ENCODE measurements around the gene MARVELD1. TPM values are rescaled to one million over a fixed set of nuclear protein-coding genes. Genes with fewer than 3 reads are reported as not detected.

The MARVELD1 gene
- total and polyA plus RNA-seq, 2 of the 8 experiments (the other 6 are each of a cell fraction or from before 2014, with no cell fraction given) = 28.1 to 37.3 TPM

DNA sequence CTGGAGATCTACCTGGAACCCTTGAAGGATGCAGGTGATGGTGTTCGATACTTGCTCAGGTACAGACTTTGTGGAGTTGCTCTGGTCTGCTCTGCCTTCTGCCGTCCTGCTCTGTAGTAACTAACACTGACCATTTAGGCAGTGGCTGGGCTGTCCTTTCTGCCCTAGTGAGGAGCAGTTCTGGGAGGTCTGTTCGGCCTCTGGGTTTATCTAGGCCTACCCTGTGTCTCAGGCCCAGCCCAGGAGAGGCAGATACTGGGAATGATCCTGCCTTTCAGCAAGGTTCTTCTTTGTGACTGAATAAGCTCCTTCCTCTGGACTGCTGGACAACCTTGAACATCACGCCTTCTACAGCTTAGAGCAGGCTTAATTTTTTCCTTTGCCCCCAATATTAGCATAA lies 25.1 kb downstream of the MARVELD1 start (continued):
- TF ChIP-seq RXRA (IDR thresholded peaks at IDR 0.05; ENCODE audit: insufficient read depth, low read depth, low read length) = no peak
